Ovary (tissue), 3 donors: ENCODE measurements around the gene ARHGEF1.

Experiments used
- CTCF ChIP-seq, 3 donors: fragments of 450-650 bp in 2 of 3; fragments of 200-600 bp in 1 of 3; IDR thresholded peaks; one replicate each; pipeline versions ENCODE4 v1.5.1 to v1.8.0; 2016 to 2022; ENCODE audit warnings: antibody characterized with exemption in 3 of 3, mild to moderate bottlenecking in 1 of 3
- POLR2A ChIP-seq: fragments of 450-650 bp; IDR thresholded peaks from one replicate; pipeline ENCODE4 v1.6.1; 2017; ENCODE audit warnings: antibody characterized with exemption, mild to moderate bottlenecking, moderate library complexity
- donor health status: DM: no; HTN: no; CAD: no.

GRCh38 chr19:41910240-41910991 is 27.4 kb downstream of the ARHGEF1 start:
- TF ChIP-seq CTCF (IDR thresholded peaks at IDR 0.05) = no peak
- TF ChIP-seq POLR2A = no peak
